ENCODE results near the gene DCC. TPM values are rescaled to one million over a fixed set of nuclear protein-coding genes. Genes with fewer than 3 reads are reported as not detected.

DCC gene
- total RNA-seq, 1 experiment from 2014 or later, result not detected

- TF ChIP-seq REST (IDR thresholded peaks at IDR 0.05; ENCODE audit: low read depth) (no peak), MAX (IDR thresholded peaks at IDR 0.05) (no peak), ZFX (IDR thresholded peaks at IDR 0.05) (no peak)
Measured at GRCh38 chr18:53556450-53556849, 1216.5 kb downstream of the DCC start (continued).

GRCh38 chr18:53560546-53560945, 1220.5 kb downstream of the DCC start:
- Histone ChIP-seq H3K9me2 (ENCODE audit: insufficient read depth) (no peaks in the 10 kb centered on the region), H3K27me3 (ENCODE audit: insufficient read depth, low read length) (no peaks in the 10 kb centered on the region), H3K4me3 (replicated peaks in 1 of 2; ENCODE audit: low read depth in 1 of 2, low read length in 2 of 2) (no peak overlapping the region), H3K4me2 (ENCODE audit: low read length) (no peak overlapping the region), H3K9me3 (ENCODE audit: control insufficient read depth in 1 of 2, insufficient read depth in 1 of 2, low read depth in 1 of 2, low read length in 2 of 2) (peaks cover 6 to 7% of the 10 kb centered on the region in 2 experiments; a peak in 2 of 4 replicates), H4K20me1 (ENCODE audit: insufficient read depth) (no peaks in the 10 kb centered on the region), H3K4me1 (ENCODE audit: control insufficient read depth in 1 of 2, insufficient read depth in 2 of 2, low read length in 2 of 2) (no peaks in the 10 kb centered on the region), H3K36me3 (ENCODE audit: control insufficient read depth in 1 of 2, insufficient read depth in 2 of 2, low read length in 2 of 2) (no peaks in the 10 kb centered on the region), H3K27ac (ENCODE audit: low read depth, low read length) (no peak overlapping the region), H3K79me2 (ENCODE audit: insufficient read depth, low read length) (no peaks in the 10 kb centered on the region), H2AFZ (ENCODE audit: low read depth, low read length, poor library complexity, severe bottlenecking) (no peak overlapping the region), H3K9ac (ENCODE audit: low read length) (no peak overlapping the region)
- POLR2A ChIA-PET, result no interaction called here
- TF ChIP-seq EGR1 (IDR thresholded peaks at IDR 0.05; ENCODE audit: low read depth) (no peak), RAD21 (IDR thresholded peaks at IDR 0.05; ENCODE audit: low read depth) (no peak), JUND (IDR thresholded peaks at IDR 0.05) (no peak), CEBPB (IDR thresholded peaks at IDR 0.05; ENCODE audit: low read depth) (no peak), CBX3 (IDR thresholded peaks at IDR 0.05; ENCODE audit: low read depth) (no peak), ATF3 (IDR thresholded peaks at IDR 0.05) (no peak), TCF7L2 (IDR thresholded peaks at IDR 0.05; ENCODE audit: borderline replicate concordance, extremely low read depth, insufficient read depth, insufficient read length) (no peak), ZNF274 (IDR thresholded peaks at IDR 0.05; ENCODE audit: low read depth, low read length) (no peak)
- CTCF ChIA-PET, result no interaction called here
- ATAC-seq, result no peak
- no peak for DNase-seq (ENCODE audit: low read depth, low spot score)
- RAD21 ChIA-PET (ENCODE audit: low non-redundant PET in 1 of 2, low total read pairs in 2 of 2, uncharacterized antibody in 2 of 2, unreplicated experiment in 2 of 2), result no interaction called here
- no TSS peak for BruUV-seq (replicated peaks)
- intact Hi-C loops (cut with micrococcal nuclease), result no loop called here

Measured in HCT116 (cell line).